CD8-positive, alpha-beta memory T cell (primary cell): Measurements from ENCODE around the gene PACSIN1. TPM values are rescaled to one million over a fixed set of nuclear protein-coding genes. Genes with fewer than 3 reads are reported as not detected.

Experiments
- CTCF ChIA-PET: fragments of 350-600 bp; sonication (Branson Sonifier 250); formaldehyde crosslinking; loops from one replicate; lab custom pipeline; 2021; ENCODE audit warnings: antibody characterized with exemption; lab: Charles Lee
- POLR2A ChIA-PET: fragments of 350-600 bp; sonication (Branson Sonifier 250); formaldehyde crosslinking; loops from one replicate; lab custom pipeline; 2021; ENCODE audit warnings: antibody characterized with exemption; lab: Charles Lee
- DNase-seq, 5 donors: peaks; one replicate each; pipeline versions ENCODE4 v3.0.0 to v3.0.0-alpha.2; 2020 to 2022; ENCODE audit warnings: mixed read lengths in 1 of 5
- H3K27ac ChIP-seq: one replicate; pipeline ENCODE4 v1.7.0; 2013; ENCODE audit warnings: low read depth, mild to moderate bottlenecking, low read length, moderate library complexity
- H3K27me3 ChIP-seq: 2 replicates; pipeline ENCODE4 v1.7.0; 2013; ENCODE audit warnings: low read length, mild to moderate bottlenecking; ENCODE audit not compliant: insufficient read depth, poor library complexity, severe bottlenecking
- H3K36me3 ChIP-seq: 2 replicates; pipeline ENCODE4 v1.7.0; 2013; ENCODE audit warnings: mild to moderate bottlenecking, low read length, moderate library complexity; ENCODE audit not compliant: insufficient read depth
- H3K4me1 ChIP-seq: 2 replicates; pipeline ENCODE4 v1.7.0; 2013; ENCODE audit warnings: mild to moderate bottlenecking, low read length, moderate library complexity; ENCODE audit not compliant: insufficient read depth
- H3K4me3 ChIP-seq: 2 replicates; pipeline ENCODE4 v1.7.0; 2013; ENCODE audit warnings: mild to moderate bottlenecking, low read length
- H3K9me3 ChIP-seq: 2 replicates; pipeline ENCODE4 v1.7.0; 2013; ENCODE audit warnings: mild to moderate bottlenecking, low read length
- H3K27ac Mint-ChIP-seq, 8 donors: one replicate each; pipeline ENCODE4 v1.8.0; 2020 to 2021; ENCODE audit warnings: mixed read lengths in 8 of 8, mild to moderate bottlenecking in 6 of 8, inconsistent platforms in 3 of 8, moderate library complexity in 3 of 8
- H3K27me3 Mint-ChIP-seq, 2 donors: one replicate each; pipeline ENCODE4 v1.8.0; 2020 to 2021; ENCODE audit warnings: mixed read lengths in 2 of 2, mild to moderate bottlenecking in 1 of 2, moderate library complexity in 1 of 2
- H3K36me3 Mint-ChIP-seq, 3 donors: one replicate each; pipeline ENCODE4 v1.8.0; 2020 to 2021; ENCODE audit warnings: mixed read lengths in 3 of 3, inconsistent platforms in 1 of 3, mild to moderate bottlenecking in 1 of 3
- H3K4me1 Mint-ChIP-seq, 3 donors: one replicate each; pipeline ENCODE4 v1.8.0; 2020 to 2021; ENCODE audit warnings: mixed read lengths in 3 of 3, inconsistent platforms in 1 of 3, mild to moderate bottlenecking in 1 of 3
- H3K4me3 Mint-ChIP-seq, 7 donors: one replicate each; pipeline ENCODE4 v1.8.0; 2020 to 2021; ENCODE audit warnings: mixed read lengths in 7 of 7, mild to moderate bottlenecking in 6 of 7, moderate library complexity in 4 of 7, inconsistent platforms in 2 of 7
- H3K9me3 Mint-ChIP-seq, 5 donors: one replicate each; pipeline ENCODE4 v1.8.0; 2020 to 2022; ENCODE audit warnings: mixed read lengths in 5 of 5, mild to moderate bottlenecking in 3 of 5, moderate library complexity in 2 of 5, inconsistent platforms in 1 of 5
- polyA plus RNA-seq: library from polyadenylated mRNA; unstranded; fragments of 300-500 nt; fragmentation: Illumina TruSeq; gene quantifications from one replicate; pipeline ENCODE4 v1.2.3, GENCODE V29; 2021
- total RNA-seq, 2 experiments: library from RNA; stranded (reverse); gene quantifications; one replicate each; pipeline ENCODE4 v1.2.3, GENCODE V29; 2021

PACSIN1 gene
- total and polyA plus RNA-seq, 3 experiments from 2014 or later: 0.64 to 5.6 (median 0.70) TPM

DNA sequence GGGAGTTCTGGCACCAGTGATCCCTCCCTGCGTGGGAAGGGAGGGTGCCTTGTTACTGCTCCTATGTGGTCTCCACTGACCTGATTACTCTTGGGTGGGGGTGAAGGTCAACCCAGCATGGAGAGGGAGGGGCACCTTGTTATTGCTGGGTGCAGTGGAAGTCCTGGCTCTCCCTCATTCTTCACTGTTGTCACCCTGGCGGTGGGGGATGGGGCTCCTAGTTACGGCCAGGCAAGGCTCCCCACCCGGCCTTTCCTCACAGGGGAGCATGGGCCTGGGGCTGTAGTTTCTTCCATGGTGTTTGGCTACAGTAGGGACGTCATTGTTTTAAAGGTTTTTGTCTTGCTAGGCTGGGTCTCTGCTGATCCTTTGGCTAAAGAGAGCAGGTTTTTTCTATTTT lies 40.8 kb downstream of the PACSIN1 start:
- H3K36me3 ChIP-seq: no peaks in the 10 kb centered on the region
- peaks cover 0 to 5% (median 4%) of the 10 kb centered on the region in 5 donors for H3K9me3 Mint-ChIP-seq
- H3K4me1 ChIP-seq: no peaks in the 10 kb centered on the region
- peaks cover 0 to 3% of the 10 kb centered on the region in 2 donors for H3K27me3 Mint-ChIP-seq
- ChIA-PET POLR2A (no interaction called here), CTCF (no interaction called here)
- peaks cover 0 to 5% (median 1%) of the 10 kb centered on the region in 3 donors for H3K36me3 Mint-ChIP-seq
- no peak for DNase-seq
- no peak overlapping the region for H3K4me3 ChIP-seq
- H3K9me3 ChIP-seq: peaks cover 4% of the 10 kb centered on the region
- H3K4me3 Mint-ChIP-seq: no peak overlapping the region
- no peaks in the 10 kb centered on the region for H3K27me3 ChIP-seq
- H3K27ac Mint-ChIP-seq: no peak overlapping the region
- no peaks in the 10 kb centered on the region for H3K4me1 Mint-ChIP-seq
- H3K27ac ChIP-seq: no peak overlapping the region

DNA sequence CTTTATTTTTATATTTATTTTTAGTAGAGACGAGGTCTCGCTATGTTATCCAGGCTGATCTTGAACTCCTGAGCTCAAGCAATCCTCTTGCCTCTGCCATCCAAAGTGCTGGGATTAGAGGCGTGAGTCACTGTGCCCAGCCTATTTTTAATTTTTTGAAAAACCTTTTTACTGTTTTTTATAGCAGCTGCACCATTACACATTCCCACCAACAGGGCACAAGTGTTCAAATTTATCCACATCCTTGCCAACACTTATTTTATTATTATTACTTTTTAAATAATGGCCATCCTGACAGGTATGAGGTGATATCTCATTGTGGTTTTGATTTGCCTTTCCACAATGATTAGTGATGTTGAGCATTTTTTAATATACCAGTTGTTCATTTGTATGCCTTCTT lies 42.5 kb downstream of the PACSIN1 start:
- peaks cover 0 to 5% (median 1%) of the 10 kb centered on the region in 3 donors for H3K36me3 Mint-ChIP-seq
- Histone ChIP-seq H3K36me3 (no peaks in the 10 kb centered on the region), H3K4me1 (no peaks in the 10 kb centered on the region), H3K4me3 (no peak overlapping the region), H3K27me3 (no peaks in the 10 kb centered on the region), H3K27ac (no peak overlapping the region), H3K9me3 (peaks cover 4% of the 10 kb centered on the region)
- CTCF ChIA-PET: no interaction called here
- H3K27ac Mint-ChIP-seq: no peak overlapping the region
- no peaks in the 10 kb centered on the region for H3K4me1 Mint-ChIP-seq
- H3K4me3 Mint-ChIP-seq: no peak overlapping the region
- no peak for DNase-seq
- peaks cover 0 to 3% of the 10 kb centered on the region in 2 donors for H3K27me3 Mint-ChIP-seq
- peaks cover 0 to 5% (median 4%) of the 10 kb centered on the region in 5 donors for H3K9me3 Mint-ChIP-seq
- POLR2A ChIA-PET: no interaction called here

DNA sequence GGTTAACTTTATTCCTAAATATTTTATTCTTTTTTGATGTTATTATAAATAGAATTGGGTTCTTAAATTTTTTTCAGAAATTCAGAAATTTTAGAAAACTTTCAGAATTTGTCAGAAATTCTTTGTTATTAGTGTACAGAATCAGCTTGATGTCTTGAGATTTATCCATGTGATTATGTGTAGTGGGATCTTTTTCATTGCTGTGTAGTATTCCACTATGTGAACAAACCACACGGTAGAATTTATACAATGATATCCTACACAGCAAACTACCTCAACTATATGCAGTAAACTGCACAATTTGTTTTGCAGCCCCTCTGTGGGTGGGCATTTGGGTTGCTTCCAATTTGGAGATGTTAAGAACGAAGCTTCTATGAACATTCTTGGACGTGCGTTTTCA lies 43.9 kb downstream of the PACSIN1 start:
- no peak overlapping the region for H3K27ac Mint-ChIP-seq
- H3K4me1 Mint-ChIP-seq: no peaks in the 10 kb centered on the region
- H3K27me3 Mint-ChIP-seq: peaks cover 1 to 5% of the 10 kb centered on the region in 2 donors
- DNase-seq: no peak
- Histone ChIP-seq H3K27me3 (no peaks in the 10 kb centered on the region), H3K4me3 (no peak overlapping the region), H3K4me1 (no peaks in the 10 kb centered on the region), H3K36me3 (no peaks in the 10 kb centered on the region), H3K27ac (no peak overlapping the region), H3K9me3 (peaks cover 4% of the 10 kb centered on the region)
- POLR2A ChIA-PET: no interaction called here
- peaks cover 0 to 5% (median 4%) of the 10 kb centered on the region in 5 donors for H3K9me3 Mint-ChIP-seq
- peaks cover 0 to 5% (median 1%) of the 10 kb centered on the region in 3 donors for H3K36me3 Mint-ChIP-seq
- CTCF ChIA-PET: no interaction called here
- H3K4me3 Mint-ChIP-seq: no peak overlapping the region

DNA sequence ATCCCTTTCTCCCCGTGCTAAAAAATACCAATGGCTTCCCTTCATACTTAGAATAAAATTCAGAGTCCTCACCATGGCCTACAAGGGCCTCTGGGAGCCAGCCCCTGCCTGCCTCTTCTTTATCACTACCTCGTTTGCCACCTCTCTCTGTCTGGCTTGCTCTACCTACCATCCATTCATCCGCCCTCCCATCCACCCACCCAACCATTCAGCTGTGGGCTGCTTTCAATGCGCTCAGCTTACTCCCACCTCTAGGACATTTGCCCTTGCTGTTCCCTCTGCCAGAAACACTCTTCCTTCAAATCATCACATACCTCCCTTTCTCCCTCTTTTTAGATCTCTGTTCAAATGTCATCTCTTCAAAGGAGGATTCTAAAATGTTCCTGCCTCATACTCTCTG lies 44.4 kb downstream of the PACSIN1 start:
- no peaks in the 10 kb centered on the region for H3K4me1 ChIP-seq
- peaks cover 1 to 5% of the 10 kb centered on the region in 2 donors for H3K27me3 Mint-ChIP-seq
- POLR2A ChIA-PET: no interaction called here
- DNase-seq: no peak
- H3K36me3 ChIP-seq: no peaks in the 10 kb centered on the region
- H3K9me3 Mint-ChIP-seq: peaks cover 0 to 5% (median 4%) of the 10 kb centered on the region in 5 donors
- CTCF ChIA-PET: no interaction called here
- H3K9me3 ChIP-seq: peaks cover 4% of the 10 kb centered on the region
- no peaks in the 10 kb centered on the region for H3K27me3 ChIP-seq
- no peak overlapping the region for H3K4me3 Mint-ChIP-seq
- H3K36me3 Mint-ChIP-seq: peaks cover 0 to 5% (median 1%) of the 10 kb centered on the region in 3 donors
- H3K27ac ChIP-seq: no peak overlapping the region
- no peaks in the 10 kb centered on the region for H3K4me1 Mint-ChIP-seq
- H3K4me3 ChIP-seq: no peak overlapping the region
- H3K27ac Mint-ChIP-seq: no peak overlapping the region

DNA sequence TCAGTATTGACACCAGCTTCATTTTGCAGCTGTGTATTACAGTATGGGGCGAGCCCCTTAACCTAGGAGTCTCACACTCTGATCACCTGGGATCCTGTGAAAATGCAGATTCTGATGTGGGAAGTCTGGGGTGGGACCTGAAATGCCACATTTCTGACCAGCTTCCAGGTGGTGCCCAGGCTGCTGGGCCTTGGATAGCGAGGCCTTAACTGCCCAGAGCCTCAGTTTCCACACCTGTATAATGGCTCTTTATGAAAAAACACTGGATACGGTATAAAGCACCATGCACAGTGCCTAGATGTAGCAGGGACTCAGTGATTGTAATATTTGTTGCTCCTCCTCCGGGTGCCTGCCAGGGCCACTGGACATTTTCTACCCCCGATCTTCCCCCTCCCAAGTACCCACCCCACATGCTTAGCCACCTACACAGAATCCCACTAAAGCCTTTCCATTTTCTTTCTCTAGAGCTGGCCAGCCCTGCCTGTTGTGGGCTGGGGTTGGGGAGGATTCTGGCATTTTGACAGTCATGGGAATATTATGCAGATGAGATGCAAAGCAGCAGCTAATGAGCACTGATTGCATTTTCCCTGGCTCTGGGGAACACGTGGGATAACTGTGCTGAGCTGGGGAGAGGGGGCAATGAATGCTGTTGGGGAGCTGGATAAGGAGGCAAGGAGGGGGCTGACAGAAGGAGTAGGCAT lies 45.5 kb downstream of the PACSIN1 start:
- POLR2A ChIA-PET: no interaction called here
- H3K36me3 Mint-ChIP-seq: peaks cover 0 to 5% (median 1%) of the 10 kb centered on the region in 3 donors

DNA sequence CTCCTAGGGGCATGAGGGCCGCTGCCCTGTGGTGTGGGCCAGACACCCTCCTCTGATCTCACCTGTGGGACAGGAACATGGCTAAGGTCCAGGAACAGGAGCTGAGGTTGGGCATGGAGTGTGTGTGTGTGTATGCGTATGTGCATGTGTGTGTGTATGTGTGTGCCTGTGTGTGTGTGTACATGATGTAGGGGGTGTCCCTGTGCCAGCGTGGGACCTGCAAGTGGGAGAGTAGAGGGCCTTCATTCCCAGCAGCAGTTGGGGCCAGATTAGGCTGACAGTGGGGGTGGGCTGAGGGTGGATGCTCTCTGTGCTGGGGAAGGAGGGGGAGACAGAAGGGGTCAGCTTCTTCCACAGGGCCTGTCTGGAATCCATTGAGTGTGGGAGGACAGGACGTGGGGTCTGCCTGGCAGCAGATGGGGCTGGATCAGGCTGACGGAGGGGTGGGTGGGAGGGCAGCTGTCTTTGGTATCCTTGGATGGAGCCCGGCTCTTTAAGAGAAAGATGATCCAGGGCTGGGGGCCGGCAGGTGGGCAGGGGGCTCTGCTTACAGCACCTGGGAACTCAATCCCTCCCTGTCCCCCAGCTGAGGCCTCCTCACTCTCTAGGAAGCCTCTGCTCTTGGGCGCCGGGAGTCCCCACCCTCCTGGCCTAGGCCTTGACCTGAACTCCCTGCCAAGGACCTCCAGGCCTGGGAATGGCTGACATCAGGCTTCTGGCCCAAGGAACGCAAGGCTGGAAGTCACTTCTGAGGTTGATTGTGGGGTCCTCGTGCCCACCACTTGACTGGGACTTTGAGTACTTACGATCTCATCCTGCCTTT lies 46.2 kb downstream of the PACSIN1 start:
- H3K9me3 ChIP-seq: peaks cover 4% of the 10 kb centered on the region
- H3K4me1 Mint-ChIP-seq: peaks cover 0 to 3% (median 0%) of the 10 kb centered on the region in 3 donors
- no peak overlapping the region for H3K4me3 ChIP-seq
- no peaks in the 10 kb centered on the region for H3K27me3 ChIP-seq
- H3K4me3 Mint-ChIP-seq: no peak overlapping the region
- no peaks in the 10 kb centered on the region for H3K4me1 ChIP-seq
- peaks cover 1 to 5% of the 10 kb centered on the region in 2 donors for H3K27me3 Mint-ChIP-seq
- no peak for DNase-seq
- peaks cover 0 to 5% (median 4%) of the 10 kb centered on the region in 5 donors for H3K9me3 Mint-ChIP-seq
- no peaks in the 10 kb centered on the region for H3K36me3 ChIP-seq
- H3K36me3 Mint-ChIP-seq: peaks cover 0 to 5% (median 1%) of the 10 kb centered on the region in 3 donors
- peak overlapping the region in 4 of 8 donors; percentile 3 to 90 (median 38) for H3K27ac Mint-ChIP-seq
- ChIA-PET CTCF (interaction anchor here (1.2 kb wide), 1 partner anchor 11 kb away, joined by 3 read pairs; no protein-coding TSS in a partner anchor), POLR2A (no interaction called here)
- no peak overlapping the region for H3K27ac ChIP-seq

More for the DNA sequence above, 45.5 kb downstream of the PACSIN1 start:
- no peak overlapping the region for H3K27ac ChIP-seq
- no peaks in the 10 kb centered on the region for H3K4me1 ChIP-seq
- peaks cover 1 to 5% of the 10 kb centered on the region in 2 donors for H3K27me3 Mint-ChIP-seq
- H3K36me3 ChIP-seq: no peaks in the 10 kb centered on the region
- H3K9me3 Mint-ChIP-seq: peaks cover 0 to 5% (median 4%) of the 10 kb centered on the region in 5 donors
- CTCF ChIA-PET: interaction anchor here (1.2 kb wide), 1 partner anchor 12 kb away, joined by 3 read pairs; no protein-coding TSS in a partner anchor
- peaks cover 4% of the 10 kb centered on the region for H3K9me3 ChIP-seq
- no peak for DNase-seq
- no peaks in the 10 kb centered on the region for H3K27me3 ChIP-seq
- H3K4me3 Mint-ChIP-seq: no peak overlapping the region
- no peak overlapping the region for H3K4me3 ChIP-seq
- peak overlapping the region in 3 of 8 donors; percentile 8 to 90 (median 68) for H3K27ac Mint-ChIP-seq
- H3K4me1 Mint-ChIP-seq: no peaks in the 10 kb centered on the region

DNA sequence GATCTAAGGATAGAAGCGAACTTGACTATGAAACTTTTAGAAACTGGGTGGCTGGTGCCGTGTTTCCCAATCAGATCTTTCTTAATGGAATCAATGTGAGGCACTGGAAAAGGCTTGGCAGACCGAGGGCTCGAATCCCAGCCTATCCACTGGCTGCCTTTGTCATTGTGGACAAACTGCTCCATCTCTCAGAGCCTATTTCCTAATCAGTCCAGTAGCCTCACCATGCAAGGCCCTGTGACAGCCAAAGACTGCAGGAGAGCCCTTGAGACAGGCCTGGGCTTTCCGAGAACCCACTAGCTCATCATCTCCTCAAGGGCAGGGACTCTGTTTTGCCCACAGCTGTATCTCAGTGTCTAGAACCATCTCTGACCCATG lies 46.9 kb downstream of the PACSIN1 start:
- H3K4me1 Mint-ChIP-seq: peaks cover 0 to 4% (median 0%) of the 10 kb centered on the region in 3 donors
- ChIA-PET CTCF (no interaction called here), POLR2A (no interaction called here)
- no peak overlapping the region for H3K4me3 ChIP-seq
- peak overlapping the region in 1 of 8 donors; percentile 64 for H3K27ac Mint-ChIP-seq
- H3K4me3 Mint-ChIP-seq: no peak overlapping the region
- no peaks in the 10 kb centered on the region for H3K4me1 ChIP-seq
- H3K27ac ChIP-seq: no peak overlapping the region
- no peaks in the 10 kb centered on the region for H3K27me3 ChIP-seq
- H3K9me3 ChIP-seq: peaks cover 4% of the 10 kb centered on the region
- H3K27me3 Mint-ChIP-seq: peaks cover 1 to 5% of the 10 kb centered on the region in 2 donors
- peaks cover 0 to 5% (median 4%) of the 10 kb centered on the region in 5 donors for H3K9me3 Mint-ChIP-seq
- DNase-seq: no peak
- H3K36me3 Mint-ChIP-seq: peaks cover 0 to 5% (median 0%) of the 10 kb centered on the region in 3 donors
- no peaks in the 10 kb centered on the region for H3K36me3 ChIP-seq

DNA sequence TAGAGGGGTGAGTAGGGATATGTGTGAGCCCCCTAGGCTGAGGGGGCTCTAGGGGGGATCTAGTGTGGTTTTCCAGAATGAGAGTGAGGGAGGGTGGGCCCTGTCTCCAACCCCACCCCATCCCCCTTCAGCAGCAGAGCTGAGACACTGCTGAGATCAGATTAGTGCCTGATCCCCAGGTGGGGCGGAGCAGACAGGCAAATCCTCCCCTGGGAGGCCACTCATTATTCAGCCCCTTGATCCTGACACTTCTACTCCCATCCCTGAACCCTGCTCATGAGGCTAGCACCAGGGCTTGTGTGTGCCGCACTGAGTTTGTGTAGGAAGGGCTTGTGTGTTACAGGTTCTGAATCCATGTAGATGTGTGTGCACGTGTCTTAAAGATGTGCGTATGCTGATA lies 47.8 kb downstream of the PACSIN1 start:
- peaks cover 0 to 4% (median 0%) of the 10 kb centered on the region in 3 donors for H3K4me1 Mint-ChIP-seq
- Histone ChIP-seq H3K4me3 (no peak overlapping the region), H3K27me3 (no peaks in the 10 kb centered on the region), H3K36me3 (no peaks in the 10 kb centered on the region), H3K27ac (no peak overlapping the region), H3K9me3 (peaks cover 4% of the 10 kb centered on the region), H3K4me1 (no peaks in the 10 kb centered on the region)
- peaks cover 0 to 5% (median 4%) of the 10 kb centered on the region in 5 donors for H3K9me3 Mint-ChIP-seq
- DNase-seq: no peak
- peak overlapping the region in 1 of 8 donors; percentile 64 for H3K27ac Mint-ChIP-seq
- no peak overlapping the region for H3K4me3 Mint-ChIP-seq
- ChIA-PET POLR2A (no interaction called here), CTCF (no interaction called here)
- H3K27me3 Mint-ChIP-seq: peaks cover 1 to 6% of the 10 kb centered on the region in 2 donors
- H3K36me3 Mint-ChIP-seq: peaks cover 0 to 5% (median 0%) of the 10 kb centered on the region in 3 donors
